SK-N-SH treated with all-trans-retinoic acid at 6 μM for 48 hours (cell line): ENCODE data around the gene UNC45A.

ENCODE experiments used
- ATAC-seq: fragments of 200-7000 bp; cut with Tn5 transposase; 3 replicates; pipeline ENCODE4 v1.9.1; 2020; ENCODE audit warnings: mild to moderate bottlenecking, moderate library complexity
- ARNTL ChIP-seq: fragments of 450-650 bp; formaldehyde crosslinking; IDR thresholded peaks from 2 replicates; pipeline ENCODE4 v1.5.0; 2020; ENCODE audit warnings: low read depth, mild to moderate bottlenecking, moderate library complexity, borderline replicate concordance
- BACH2 ChIP-seq: fragments of 250-450 bp; sonication (Bioruptor Pico); IDR thresholded peaks from 2 replicates; pipeline ENCODE4 v1.9.0; 2021; ENCODE audit warnings: mild to moderate bottlenecking, borderline replicate concordance
- CSDC2 ChIP-seq: fragments of 250-450 bp; sonication (Bioruptor Pico); IDR thresholded peaks from 2 replicates; pipeline ENCODE4 v1.5.0; 2020; ENCODE audit warnings: mild to moderate bottlenecking, moderate library complexity
- ESRRG ChIP-seq: fragments of 250-450 bp; sonication (Bioruptor Pico); IDR thresholded peaks from 2 replicates; pipeline ENCODE4 v1.6.1; 2021; ENCODE audit warnings: mild to moderate bottlenecking
- GLIS3 ChIP-seq: fragments of 250-450 bp; sonication (Bioruptor Pico); IDR thresholded peaks from 2 replicates; pipeline ENCODE4 v1.5.0; 2020; ENCODE audit warnings: mild to moderate bottlenecking, moderate library complexity
- OSR1 ChIP-seq: fragments of 250-450 bp; sonication (Bioruptor Pico); IDR thresholded peaks from 2 replicates; pipeline ENCODE4 v1.8.0; 2022; ENCODE audit warnings: moderate library complexity, mild to moderate bottlenecking, inconsistent platforms
- PPARA ChIP-seq: fragments of 250-450 bp; sonication (Bioruptor Pico); IDR thresholded peaks from 2 replicates; pipeline ENCODE4 v1.5.0; 2020; ENCODE audit warnings: mild to moderate bottlenecking, borderline replicate concordance
- RARB ChIP-seq: fragments of 250-450 bp; sonication (Bioruptor Pico); IDR thresholded peaks from 2 replicates; pipeline ENCODE4 v1.8.0; 2021; ENCODE audit warnings: mild to moderate bottlenecking, moderate library complexity
- SNAI2 ChIP-seq: fragments of 250-450 bp; sonication (Bioruptor Pico); IDR thresholded peaks from 2 replicates; pipeline ENCODE4 v1.5.0; 2020; ENCODE audit warnings: mild to moderate bottlenecking, moderate library complexity
- TCF4 ChIP-seq: fragments of 250-450 bp; sonication (Bioruptor Pico); IDR thresholded peaks from 2 replicates; pipeline ENCODE4 v1.8.0; 2021; ENCODE audit warnings: mild to moderate bottlenecking, moderate library complexity, borderline replicate concordance
- TOX ChIP-seq: fragments of 250-450 bp; sonication (Bioruptor Pico); IDR thresholded peaks from 2 replicates; pipeline ENCODE4 v1.8.0; 2021; ENCODE audit warnings: mild to moderate bottlenecking, moderate library complexity, borderline replicate concordance
- ZC3H10 ChIP-seq: fragments of 250-450 bp; sonication (Bioruptor Pico); IDR thresholded peaks from 2 replicates; pipeline ENCODE4 v1.5.1; 2021; ENCODE audit warnings: mild to moderate bottlenecking, moderate library complexity
- ZFP3 ChIP-seq: fragments of 250-450 bp; sonication (Bioruptor Pico); IDR thresholded peaks from 2 replicates; pipeline ENCODE4 v1.5.0; 2020; ENCODE audit warnings: mild to moderate bottlenecking, moderate library complexity
- ZFP30 ChIP-seq: fragments of 450-650 bp; formaldehyde crosslinking; IDR thresholded peaks from 2 replicates; pipeline ENCODE4 v1.5.0; 2022; ENCODE audit warnings: mild to moderate bottlenecking, moderate library complexity
- ZNF70 ChIP-seq: fragments of 450-650 bp; formaldehyde crosslinking; IDR thresholded peaks from 2 replicates; pipeline ENCODE4 v1.5.0; 2020; ENCODE audit warnings: mild to moderate bottlenecking, moderate library complexity
- ZNF8 ChIP-seq: fragments of 450-650 bp; formaldehyde crosslinking; IDR thresholded peaks from 2 replicates; pipeline ENCODE4 v1.5.0; 2020; ENCODE audit warnings: mild to moderate bottlenecking, moderate library complexity
- TF ChIP-seq, protein P1 (sequence below): fragments of 250-450 bp; sonication (Bioruptor Pico); IDR thresholded peaks from 2 replicates; pipeline ENCODE4 v1.8.0; 2020; ENCODE audit warnings: mild to moderate bottlenecking, moderate library complexity, borderline replicate concordance
- TF ChIP-seq, protein P2 (sequence below): fragments of 250-450 bp; sonication (Bioruptor Pico); IDR thresholded peaks from 2 replicates; pipeline ENCODE4 v1.5.1; 2021; ENCODE audit warnings: mild to moderate bottlenecking, moderate library complexity
- TF ChIP-seq, protein P3 (sequence below): fragments of 250-450 bp; sonication (Bioruptor Pico); IDR thresholded peaks from 2 replicates; pipeline ENCODE4 v1.5.1; 2020; ENCODE audit warnings: low read depth, mild to moderate bottlenecking, moderate library complexity
- TF ChIP-seq, protein P4 (sequence below): fragments of 250-450 bp; sonication (Bioruptor Pico); IDR thresholded peaks from 2 replicates; pipeline ENCODE4 v1.8.0; 2021; ENCODE audit warnings: low read depth, mild to moderate bottlenecking, moderate library complexity, borderline replicate concordance

UNC45A gene

DNA sequence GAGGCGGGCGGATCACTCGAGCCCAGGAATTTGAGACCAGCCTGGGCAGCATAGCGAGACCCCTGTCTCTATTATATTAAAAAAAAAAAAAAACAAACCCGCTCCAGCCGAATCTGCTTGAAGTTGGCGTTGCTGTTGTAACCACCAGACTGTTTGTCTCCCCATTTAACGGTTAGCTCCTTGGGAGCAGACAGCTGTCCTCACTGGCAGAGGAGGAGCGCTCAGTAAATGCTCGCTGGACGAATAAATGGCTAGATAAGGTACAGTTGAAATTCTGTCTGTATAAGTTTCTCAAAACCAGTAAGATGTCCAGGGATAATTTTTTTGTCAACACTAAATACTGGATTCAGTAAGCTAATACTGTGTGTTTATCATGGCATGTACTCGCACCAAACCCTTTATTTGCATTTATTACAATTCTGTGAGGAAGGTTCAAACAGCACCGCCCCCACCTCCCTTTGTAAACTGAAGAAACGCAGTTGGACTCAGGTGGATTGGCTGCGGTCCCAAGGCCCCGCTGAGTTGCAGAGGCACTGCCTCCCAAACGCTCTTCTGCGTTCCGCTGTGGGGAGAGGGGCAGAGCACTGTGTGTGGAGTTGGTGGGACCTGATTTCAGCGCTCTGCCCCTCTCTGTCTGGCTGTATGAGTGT is 20.7 kb downstream of the UNC45A start:
- TF ChIP-seq ESRRG (CRISPR knock-in tag) (no peak), ZNF8 (no peak), ZFP3 (no peak), TCF4 (no peak), PPARA (CRISPR knock-in tag) (no peak), ZNF70 (CRISPR knock-in tag) (no peak)
- TF ChIP-seq, protein P1, sequence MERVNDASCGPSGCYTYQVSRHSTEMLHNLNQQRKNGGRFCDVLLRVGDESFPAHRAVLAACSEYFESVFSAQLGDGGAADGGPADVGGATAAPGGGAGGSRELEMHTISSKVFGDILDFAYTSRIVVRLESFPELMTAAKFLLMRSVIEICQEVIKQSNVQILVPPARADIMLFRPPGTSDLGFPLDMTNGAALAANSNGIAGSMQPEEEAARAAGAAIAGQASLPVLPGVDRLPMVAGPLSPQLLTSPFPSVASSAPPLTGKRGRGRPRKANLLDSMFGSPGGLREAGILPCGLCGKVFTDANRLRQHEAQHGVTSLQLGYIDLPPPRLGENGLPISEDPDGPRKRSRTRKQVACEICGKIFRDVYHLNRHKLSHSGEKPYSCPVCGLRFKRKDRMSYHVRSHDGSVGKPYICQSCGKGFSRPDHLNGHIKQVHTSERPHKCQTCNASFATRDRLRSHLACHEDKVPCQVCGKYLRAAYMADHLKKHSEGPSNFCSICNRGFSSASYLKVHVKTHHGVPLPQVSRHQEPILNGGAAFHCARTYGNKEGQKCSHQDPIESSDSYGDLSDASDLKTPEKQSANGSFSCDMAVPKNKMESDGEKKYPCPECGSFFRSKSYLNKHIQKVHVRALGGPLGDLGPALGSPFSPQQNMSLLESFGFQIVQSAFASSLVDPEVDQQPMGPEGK (CRISPR knock-in tag), result no peak
- TF ChIP-seq, protein P2, sequence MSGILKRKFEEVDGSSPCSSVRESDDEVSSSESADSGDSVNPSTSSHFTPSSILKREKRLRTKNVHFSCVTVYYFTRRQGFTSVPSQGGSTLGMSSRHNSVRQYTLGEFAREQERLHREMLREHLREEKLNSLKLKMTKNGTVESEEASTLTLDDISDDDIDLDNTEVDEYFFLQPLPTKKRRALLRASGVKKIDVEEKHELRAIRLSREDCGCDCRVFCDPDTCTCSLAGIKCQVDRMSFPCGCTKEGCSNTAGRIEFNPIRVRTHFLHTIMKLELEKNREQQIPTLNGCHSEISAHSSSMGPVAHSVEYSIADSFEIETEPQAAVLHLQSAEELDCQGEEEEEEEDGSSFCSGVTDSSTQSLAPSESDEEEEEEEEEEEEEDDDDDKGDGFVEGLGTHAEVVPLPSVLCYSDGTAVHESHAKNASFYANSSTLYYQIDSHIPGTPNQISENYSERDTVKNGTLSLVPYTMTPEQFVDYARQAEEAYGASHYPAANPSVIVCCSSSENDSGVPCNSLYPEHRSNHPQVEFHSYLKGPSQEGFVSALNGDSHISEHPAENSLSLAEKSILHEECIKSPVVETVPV (CRISPR knock-in tag), result no peak
- ATAC-seq, result no peak

DNA sequence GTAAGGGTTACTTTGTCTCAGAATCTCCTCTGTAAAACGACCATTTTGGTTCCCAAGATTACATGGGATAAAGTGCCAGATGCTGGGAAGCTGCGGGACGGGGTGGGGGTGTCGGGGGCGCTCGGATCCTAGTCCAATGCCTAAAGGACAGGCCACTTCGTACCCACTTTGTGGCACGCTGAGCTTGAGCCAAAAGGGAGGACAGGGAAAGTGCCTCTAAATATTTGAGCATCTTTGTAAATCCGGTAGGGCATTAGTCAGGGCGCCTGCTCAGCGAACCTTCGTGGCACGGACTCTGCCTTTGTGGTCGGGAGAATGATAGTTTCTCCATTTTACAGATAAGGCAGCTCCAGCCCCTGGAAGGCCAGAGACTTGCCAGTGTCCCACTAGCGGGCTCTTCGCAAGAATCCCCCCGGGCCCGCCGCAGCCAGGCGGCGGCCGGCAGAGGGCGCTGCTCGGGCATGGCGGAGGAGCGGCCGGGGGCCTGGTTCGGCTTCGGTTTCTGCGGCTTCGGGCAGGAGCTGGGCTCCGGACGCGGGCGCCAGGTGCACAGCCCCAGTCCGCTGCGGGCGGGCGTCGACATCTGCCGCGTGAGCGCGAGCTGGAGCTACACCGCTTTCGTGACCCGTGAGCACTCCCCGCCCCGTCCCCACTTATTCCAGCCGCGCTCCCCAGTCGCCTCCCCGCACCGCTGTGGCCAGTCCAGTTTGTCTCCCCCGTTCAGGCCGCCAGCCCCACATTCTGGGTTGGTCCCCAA is 21.4 kb downstream of the UNC45A start:
- ATAC-seq, result peak; percentile 62
- TF ChIP-seq, protein P3, sequence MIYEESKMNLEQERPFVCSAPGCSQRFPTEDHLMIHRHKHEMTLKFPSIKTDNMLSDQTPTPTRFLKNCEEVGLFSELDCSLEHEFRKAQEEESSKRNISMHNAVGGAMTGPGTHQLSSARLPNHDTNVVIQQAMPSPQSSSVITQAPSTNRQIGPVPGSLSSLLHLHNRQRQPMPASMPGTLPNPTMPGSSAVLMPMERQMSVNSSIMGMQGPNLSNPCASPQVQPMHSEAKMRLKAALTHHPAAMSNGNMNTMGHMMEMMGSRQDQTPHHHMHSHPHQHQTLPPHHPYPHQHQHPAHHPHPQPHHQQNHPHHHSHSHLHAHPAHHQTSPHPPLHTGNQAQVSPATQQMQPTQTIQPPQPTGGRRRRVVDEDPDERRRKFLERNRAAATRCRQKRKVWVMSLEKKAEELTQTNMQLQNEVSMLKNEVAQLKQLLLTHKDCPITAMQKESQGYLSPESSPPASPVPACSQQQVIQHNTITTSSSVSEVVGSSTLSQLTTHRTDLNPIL (CRISPR knock-in tag), result no peak
- TF ChIP-seq ARNTL (CRISPR knock-in tag), result no peak
- no peak for TF ChIP-seq CSDC2 (CRISPR knock-in tag)
- TF ChIP-seq SNAI2 (CRISPR knock-in tag), result no peak
- TF ChIP-seq ZC3H10, result no peak
- no peak for TF ChIP-seq TOX (CRISPR knock-in tag)

DNA sequence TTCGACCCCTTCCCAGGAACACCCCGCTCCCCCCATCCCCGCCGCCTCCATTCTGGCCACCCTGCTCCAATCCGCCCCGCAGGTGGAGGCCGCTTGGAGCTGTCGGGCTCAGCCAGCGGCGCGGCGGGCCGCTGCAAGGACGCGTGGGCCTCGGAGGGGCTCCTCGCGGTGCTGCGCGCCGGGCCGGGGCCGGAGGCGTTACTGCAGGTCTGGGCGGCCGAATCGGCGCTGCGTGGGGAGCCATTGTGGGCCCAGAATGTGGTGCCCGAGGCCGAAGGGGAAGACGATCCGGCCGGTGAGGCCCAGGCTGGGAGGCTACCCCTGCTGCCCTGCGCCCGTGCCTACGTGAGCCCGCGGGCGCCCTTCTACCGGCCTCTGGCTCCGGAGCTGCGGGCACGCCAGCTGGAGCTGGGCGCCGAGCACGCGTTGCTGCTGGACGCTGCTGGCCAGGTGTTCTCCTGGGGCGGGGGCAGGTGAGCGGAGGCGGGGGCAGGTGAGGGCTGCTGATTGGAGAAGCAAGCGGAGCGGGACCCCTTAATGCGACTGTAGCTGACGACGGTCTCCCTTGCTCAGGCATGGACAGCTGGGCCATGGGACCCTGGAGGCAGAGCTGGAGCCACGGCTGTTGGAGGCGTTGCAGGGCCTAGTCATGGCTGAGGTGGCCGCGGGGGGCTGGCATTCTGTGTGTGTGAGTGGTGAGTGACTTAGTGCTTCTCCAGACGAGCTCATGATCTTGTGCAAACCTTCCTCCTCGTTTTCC is 22.1 kb downstream of the UNC45A start:
- ATAC-seq, result peak; percentile 18
- no peak for TF ChIP-seq GLIS3 (CRISPR knock-in tag)
- no peak for TF ChIP-seq SNAI2 (CRISPR knock-in tag)
- TF ChIP-seq ZNF8, result no peak
- no peak for TF ChIP-seq ESRRG (CRISPR knock-in tag)
- TF ChIP-seq CSDC2 (CRISPR knock-in tag), result no peak
- TF ChIP-seq, protein P1 (CRISPR knock-in tag), result no peak
- no peak for TF ChIP-seq TCF4
- TF ChIP-seq BACH2 (CRISPR knock-in tag), result no peak
- TF ChIP-seq, protein P4, sequence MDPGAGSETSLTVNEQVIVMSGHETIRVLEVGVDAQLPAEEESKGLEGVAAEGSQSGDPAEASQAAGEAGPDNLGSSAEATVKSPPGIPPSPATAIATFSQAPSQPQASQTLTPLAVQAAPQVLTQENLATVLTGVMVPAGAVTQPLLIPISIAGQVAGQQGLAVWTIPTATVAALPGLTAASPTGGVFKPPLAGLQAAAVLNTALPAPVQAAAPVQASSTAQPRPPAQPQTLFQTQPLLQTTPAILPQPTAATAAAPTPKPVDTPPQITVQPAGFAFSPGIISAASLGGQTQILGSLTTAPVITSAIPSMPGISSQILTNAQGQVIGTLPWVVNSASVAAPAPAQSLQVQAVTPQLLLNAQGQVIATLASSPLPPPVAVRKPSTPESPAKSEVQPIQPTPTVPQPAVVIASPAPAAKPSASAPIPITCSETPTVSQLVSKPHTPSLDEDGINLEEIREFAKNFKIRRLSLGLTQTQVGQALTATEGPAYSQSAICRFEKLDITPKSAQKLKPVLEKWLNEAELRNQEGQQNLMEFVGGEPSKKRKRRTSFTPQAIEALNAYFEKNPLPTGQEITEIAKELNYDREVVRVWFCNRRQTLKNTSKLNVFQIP (CRISPR knock-in tag), result no peak
- TF ChIP-seq, protein P2 (CRISPR knock-in tag), result no peak
- no peak for TF ChIP-seq PPARA (CRISPR knock-in tag)
- no peak for TF ChIP-seq RARB
- TF ChIP-seq, protein P3 (CRISPR knock-in tag), result no peak
- no peak for TF ChIP-seq ZFP3
- no peak for TF ChIP-seq OSR1 (CRISPR knock-in tag)
- TF ChIP-seq ZNF70 (CRISPR knock-in tag), result no peak
- no peak for TF ChIP-seq ZFP30 (CRISPR knock-in tag)
- TF ChIP-seq ARNTL (CRISPR knock-in tag), result no peak
